Nucleus accumbens (tissue), 56 donors: ENCODE measurements around the gene SLC25A24.
"Not testable (repeated sequence)": the region's sequence is repeated elsewhere in the genome, so short reads cannot be mapped to it uniquely, and the experiment has no call there.

Experiments
- DNase-seq, 56 donors: peaks; one replicate each; lab custom pipeline; 2025; lab: John Stamatoyannopoulos, UW

SLC25A24 gene

DNA sequence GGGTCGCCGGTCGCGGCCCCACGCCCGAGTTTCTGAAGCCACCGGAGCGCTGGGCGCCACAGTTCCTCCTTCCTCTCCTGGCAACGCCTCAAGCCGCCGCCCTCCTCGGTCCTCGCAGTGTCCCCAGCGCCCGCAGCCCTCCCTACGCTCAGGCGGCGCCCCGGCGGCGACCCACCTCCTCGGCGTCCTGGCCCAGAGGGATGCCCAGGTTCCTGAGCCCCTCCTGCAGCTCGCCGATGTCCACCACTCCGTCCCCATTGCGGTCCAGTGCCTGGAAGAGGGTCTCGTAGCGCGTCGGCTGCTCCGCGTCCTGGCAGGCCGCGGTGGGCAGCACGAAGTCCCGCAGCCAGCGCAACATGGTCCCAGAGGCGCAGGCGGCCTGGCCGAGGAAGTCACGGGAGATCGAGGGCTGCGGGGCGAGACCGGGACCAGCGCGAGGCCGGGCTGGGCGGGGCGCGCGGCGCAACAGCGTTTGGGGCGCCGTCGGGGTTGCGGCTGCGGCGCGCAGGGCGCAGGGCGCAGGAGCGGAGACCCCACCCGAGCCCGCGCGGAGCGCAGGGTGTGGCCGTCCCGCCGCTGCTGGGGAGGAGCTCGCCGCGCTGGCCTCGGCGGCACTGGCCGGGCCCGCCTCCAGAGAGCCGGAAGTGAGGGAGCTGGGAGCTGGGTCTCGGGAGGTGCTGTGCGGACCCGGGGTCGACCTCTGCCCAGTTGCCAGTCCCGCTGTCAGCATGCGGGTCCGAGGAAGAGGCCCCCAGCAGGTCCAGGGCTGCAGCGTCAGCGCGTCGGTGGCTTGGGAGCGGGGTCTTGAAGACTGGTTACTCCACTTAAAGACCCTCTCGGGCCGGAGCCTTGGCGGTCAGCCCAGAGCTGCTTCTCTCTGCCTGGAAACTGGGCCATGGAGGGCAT, at the start of gene SLC25A24:
SLC25A24 (minus strand) TSS at position 563 of the 906 bp plus-strand sequence; CDS start at position 358, 205 bp downstream.
- DNase-seq = peak in 53 of 56 donors; percentile 9 to 77 (median 51)

DNA sequence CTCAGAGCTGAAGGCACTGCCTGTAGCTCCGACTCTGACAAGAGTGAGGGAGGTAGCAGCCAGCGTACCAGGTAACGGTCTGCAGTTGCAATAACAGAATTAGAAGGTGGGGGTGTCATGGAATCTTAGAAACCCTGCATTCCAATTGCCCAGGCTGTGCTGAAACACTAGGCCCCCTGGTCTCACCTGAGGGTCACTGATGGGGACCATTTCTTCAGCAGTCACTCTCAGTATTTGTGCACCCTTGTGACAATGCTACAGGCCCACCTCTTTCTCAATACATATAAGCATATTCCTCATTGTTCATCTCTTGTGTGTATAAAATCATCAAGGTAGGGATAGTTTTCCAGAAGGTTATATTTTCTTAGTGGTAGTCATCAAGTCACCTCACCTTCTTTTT, 43.8 kb upstream of the SLC25A24 start, which contains the start of gene NBPF4:
NBPF4 (minus strand) TSS at position 101 of the 400 bp plus-strand sequence. CDS start 315 bp downstream, outside the sequence.
- DNase-seq = not testable (repeated sequence)

DNA sequence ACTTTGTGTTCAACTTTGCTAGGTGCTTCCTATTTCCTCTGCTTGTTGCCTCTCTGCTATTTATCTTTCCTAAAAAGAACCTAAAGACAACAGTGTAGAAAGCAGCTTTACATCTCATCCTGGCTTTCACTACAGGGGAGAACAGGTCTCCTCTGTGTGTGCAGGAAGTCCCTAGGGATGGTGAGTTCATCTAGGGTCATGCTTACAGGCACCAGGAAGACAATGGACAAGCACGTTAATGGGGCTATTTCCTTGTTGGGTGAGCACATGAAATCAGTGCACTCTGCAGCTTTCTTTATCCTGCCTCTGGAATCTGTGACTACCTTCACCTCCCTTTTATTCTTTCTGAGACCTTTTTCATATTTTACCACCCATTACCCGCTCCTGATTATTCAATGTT, 39.3 kb upstream of the SLC25A24 start:
- DNase-seq = not testable (repeated sequence)

- not testable (repeated sequence) for DNase-seq
These were observed 35.2 kb upstream of the SLC25A24 start for GRCh38 chr1:108235308-108235707.

DNA sequence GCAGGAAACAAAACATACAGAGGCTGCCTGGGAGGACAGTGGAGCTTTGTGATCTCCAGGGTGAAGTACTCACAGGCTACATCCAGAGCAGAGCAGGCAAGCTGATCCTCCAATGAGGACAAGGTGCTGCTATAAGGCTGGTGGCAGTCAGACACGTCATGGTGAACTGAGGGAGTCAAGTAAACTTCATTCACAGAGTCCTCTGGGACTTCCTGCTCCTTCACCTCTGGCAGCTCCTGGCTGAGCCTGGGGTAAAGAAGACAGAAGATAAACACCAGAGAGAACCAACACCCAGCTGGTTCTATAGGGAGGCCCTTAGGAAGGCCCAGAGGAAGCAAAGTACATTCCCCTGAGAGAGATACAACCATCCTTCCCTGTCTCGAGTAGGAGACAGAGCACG, 32.0 kb upstream of the SLC25A24 start:
- not testable (repeated sequence) for DNase-seq

DNA sequence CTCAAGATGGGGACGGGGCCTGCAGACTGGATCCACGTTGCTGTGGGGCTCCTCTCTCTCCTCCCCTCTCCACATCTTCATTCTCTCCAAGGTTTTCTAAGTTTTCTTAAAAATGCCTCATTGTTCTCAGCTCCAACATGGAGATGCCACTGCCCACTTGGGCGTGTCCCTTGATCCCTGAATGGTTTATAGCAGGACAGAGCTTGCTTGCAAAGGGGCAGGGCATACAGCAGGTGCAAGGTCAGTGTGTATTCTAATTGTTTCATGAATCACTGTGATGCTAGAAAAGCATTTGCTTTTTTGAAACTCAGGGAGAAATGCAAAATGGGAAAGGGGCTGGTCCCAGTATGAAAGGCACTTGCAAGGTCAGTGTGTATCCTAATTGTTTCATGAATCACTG, 29.8 kb upstream of the SLC25A24 start:
- DNase-seq = not testable (repeated sequence)

GRCh38 chr1:108227772-108228171, 27.6 kb upstream of the SLC25A24 start:
- DNase-seq = not testable (repeated sequence)

- not testable (repeated sequence) for DNase-seq
These were observed 26.7 kb upstream of the SLC25A24 start for GRCh38 chr1:108226855-108227254.

GRCh38 chr1:108223226-108223625, 23.1 kb upstream of the SLC25A24 start:
- not testable (repeated sequence) for DNase-seq

GRCh38 chr1:108217515-108218174, 17.5 kb upstream of the SLC25A24 start:
- DNase-seq = not testable (repeated sequence)

- not testable (repeated sequence) for DNase-seq
These were observed 16.9 kb upstream of the SLC25A24 start for GRCh38 chr1:108217007-108217406.

- DNase-seq = not testable (repeated sequence)
These were observed 16.1 kb upstream of the SLC25A24 start for GRCh38 chr1:108216028-108216890.

- DNase-seq = not testable (repeated sequence)
These were observed 14.7 kb upstream of the SLC25A24 start for GRCh38 chr1:108214641-108215465.

- no peak for DNase-seq
These were observed 10.9 kb upstream of the SLC25A24 start for GRCh38 chr1:108211014-108211413.

- DNase-seq = no peak
These were observed 9.4 kb upstream of the SLC25A24 start for GRCh38 chr1:108209456-108210108.

DNA sequence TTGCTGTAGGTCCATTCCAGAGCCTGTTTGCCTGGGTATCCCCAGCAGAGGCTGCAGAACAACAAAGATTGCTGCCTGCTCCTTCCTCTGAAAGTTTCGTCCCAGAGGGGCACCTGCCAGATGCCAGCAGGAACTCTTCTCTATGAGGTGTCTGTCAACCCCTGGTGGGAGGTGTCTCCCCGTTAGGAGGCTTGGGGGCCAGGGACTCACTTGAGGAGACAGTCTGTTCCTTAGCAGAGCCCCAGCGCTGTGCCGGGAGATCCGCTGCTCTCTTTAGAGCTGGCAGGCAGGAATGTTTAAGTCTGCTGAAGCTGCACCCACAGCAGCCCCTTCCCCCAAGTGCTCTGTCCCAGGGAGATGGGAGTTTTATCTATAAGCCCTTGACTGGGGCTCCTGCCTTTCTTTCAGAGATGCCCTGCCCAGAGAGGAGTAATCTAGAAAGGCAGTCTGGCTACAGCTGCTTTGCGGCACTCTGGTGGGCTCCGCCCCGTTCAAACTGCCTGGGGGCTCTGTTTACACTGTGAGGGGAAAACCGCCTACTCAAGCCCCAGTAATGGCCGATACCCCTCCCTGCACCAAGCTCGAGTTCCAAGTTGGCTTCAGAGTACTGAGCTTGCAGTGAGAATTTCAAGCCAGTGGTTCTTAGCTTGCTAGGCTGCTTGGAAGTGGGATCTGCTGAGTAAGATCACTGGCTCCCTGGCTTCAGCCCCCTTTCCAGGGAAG, 8.7 kb upstream of the SLC25A24 start:
- no peak for DNase-seq

DNA sequence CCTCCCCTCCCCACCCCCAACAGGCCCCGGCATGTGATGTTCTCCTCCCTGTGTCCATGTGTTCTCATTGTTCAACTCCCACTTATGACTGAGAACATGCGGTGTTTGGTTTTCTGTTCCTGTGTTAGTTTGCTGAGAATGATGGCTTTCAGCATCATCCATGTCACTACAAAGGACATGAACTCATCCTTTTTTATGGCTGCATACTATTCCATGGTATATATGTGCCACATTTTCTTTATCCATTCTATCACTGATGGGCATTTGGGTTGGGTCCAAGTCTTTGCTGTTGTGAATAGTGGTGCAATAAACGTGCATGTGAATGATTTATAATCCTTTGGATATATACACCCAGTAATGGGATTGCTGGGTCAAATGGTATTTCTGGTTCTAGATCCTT, 3.4 kb upstream of the SLC25A24 start:
- not testable (repeated sequence) for DNase-seq

GRCh38 chr1:108201687-108202086, 1.5 kb upstream of the SLC25A24 start:
- no peak for DNase-seq
